Measurements from ENCODE around the gene SYT13. TPM values are rescaled to one million over a fixed set of nuclear protein-coding genes. Genes with fewer than 3 reads are reported as not detected.

SYT13 gene
- total and polyA plus RNA-seq, 2 donors (not counting 3 experiments of a cell fraction or from before 2014, with no cell fraction given) = not detected

DNA sequence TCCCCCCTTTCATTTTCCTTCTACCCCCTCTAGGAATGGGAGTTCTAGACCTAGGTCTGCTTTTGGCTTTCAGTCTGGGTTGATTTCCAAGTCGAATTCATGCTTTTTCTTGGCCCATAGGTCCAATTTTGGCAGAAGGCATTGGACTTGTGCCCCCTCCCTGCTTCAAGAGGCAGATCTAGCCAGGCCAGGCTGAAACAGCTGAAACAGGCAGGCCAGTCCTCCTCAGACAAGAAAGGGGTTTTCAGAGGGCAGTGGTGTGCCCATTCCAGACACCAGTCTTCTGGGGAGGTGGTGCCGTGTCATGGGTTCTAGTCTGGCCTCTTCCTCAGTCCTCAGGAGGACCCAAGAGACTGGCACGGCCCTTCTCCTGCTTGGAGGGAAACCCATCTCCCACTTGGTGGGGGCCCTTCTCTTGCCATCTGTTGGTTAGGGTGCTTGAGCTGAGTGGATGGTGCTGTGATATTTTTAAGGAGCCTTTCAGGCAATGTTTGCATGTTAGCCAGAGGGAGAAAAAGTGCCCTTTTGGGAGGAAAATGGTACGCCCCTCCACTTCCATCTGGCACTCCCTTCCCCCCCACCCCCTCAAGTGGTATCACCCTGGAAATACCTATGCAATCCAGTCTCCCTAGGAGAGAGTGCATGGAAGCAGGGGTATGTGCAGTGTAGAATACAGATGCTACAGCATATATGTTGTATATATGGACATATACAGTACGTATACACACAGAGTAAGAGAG, 53.6 kb downstream of the SYT13 start:
- Histone ChIP-seq H3K27me3 (ENCODE audit: control insufficient read depth in 2 of 2, insufficient read depth in 2 of 2, low read length in 2 of 2) (peaks cover 4 to 12% of the 10 kb centered on the region in 2 experiments), H3K9ac (replicated peaks; ENCODE audit: extremely low read depth, insufficient read depth, low read length) (no peak overlapping the region), H2AFZ (ENCODE audit: low read depth, low read length) (no peak overlapping the region), H3K4me1 (ENCODE audit: control insufficient read depth, extremely low read depth, insufficient read depth, low read length) (no peaks in the 10 kb centered on the region), H3K27ac (ENCODE audit: insufficient read depth, low read depth, low read length) (no peak overlapping the region), H3K36me3 (ENCODE audit: control insufficient read depth in 2 of 2, extremely low read depth in 1 of 2, insufficient read depth in 2 of 2, low read length in 2 of 2) (no peaks in the 10 kb centered on the region), H3K9me1 (replicated peaks; ENCODE audit: control insufficient read depth, extremely low read depth, insufficient read depth, low read length) (no peaks in the 10 kb centered on the region), H3K4me3 (replicated peaks in 1 of 3; ENCODE audit: insufficient read depth in 1 of 3, low read depth in 1 of 3, low read length in 3 of 3) (no peak overlapping the region), H3K9me3 (replicated peaks; ENCODE audit: control insufficient read depth, insufficient read depth, low read length) (no peaks in the 10 kb centered on the region), H3K79me2 (ENCODE audit: control insufficient read depth, insufficient read depth, low read length) (no peaks in the 10 kb centered on the region), H3K4me2 (ENCODE audit: insufficient read depth, low read length) (no peak overlapping the region), H4K20me1 (replicated peaks; ENCODE audit: control insufficient read depth, extremely low read depth, insufficient read depth, low read length) (no peaks in the 10 kb centered on the region)
- DNase-seq (ENCODE audit: low read depth, low spot score) (no peak), FAIRE-seq (no peak)
- POLR2A ChIA-PET = no interaction called here
- intact Hi-C loops (cut with micrococcal nuclease) (loop anchor here (2.0 kb wide), 1 partner anchor 122 kb away; no protein-coding TSS in a partner anchor), dilution Hi-C loops (cut with MboI; ENCODE audit: extremely low pct_ligation_motif_present, low sequenced_read_pairs) (no loop called here)
- BruUV-seq (replicated peaks) = no TSS peak
- TF ChIP-seq EZH2 (IDR thresholded peaks at IDR 0.05; ENCODE audit: borderline replicate concordance, low read depth, low read length, severe bottlenecking) (no peak), POLR2AphosphoS5 (IDR thresholded peaks at IDR 0.05; ENCODE audit: insufficient read depth, low read depth, low read length) (no peak), JUN (IDR thresholded peaks at IDR 0.05; ENCODE audit: borderline replicate concordance, insufficient read depth, insufficient read length, low read depth) (no peak), FOS (IDR thresholded peaks at IDR 0.05; ENCODE audit: borderline replicate concordance, insufficient read depth, low read length) (no peak), GATA2 (IDR thresholded peaks at IDR 0.05; ENCODE audit: insufficient read depth, insufficient read length, low read depth, low read length) (no peak)
- TF ChIP-seq, protein P1, sequence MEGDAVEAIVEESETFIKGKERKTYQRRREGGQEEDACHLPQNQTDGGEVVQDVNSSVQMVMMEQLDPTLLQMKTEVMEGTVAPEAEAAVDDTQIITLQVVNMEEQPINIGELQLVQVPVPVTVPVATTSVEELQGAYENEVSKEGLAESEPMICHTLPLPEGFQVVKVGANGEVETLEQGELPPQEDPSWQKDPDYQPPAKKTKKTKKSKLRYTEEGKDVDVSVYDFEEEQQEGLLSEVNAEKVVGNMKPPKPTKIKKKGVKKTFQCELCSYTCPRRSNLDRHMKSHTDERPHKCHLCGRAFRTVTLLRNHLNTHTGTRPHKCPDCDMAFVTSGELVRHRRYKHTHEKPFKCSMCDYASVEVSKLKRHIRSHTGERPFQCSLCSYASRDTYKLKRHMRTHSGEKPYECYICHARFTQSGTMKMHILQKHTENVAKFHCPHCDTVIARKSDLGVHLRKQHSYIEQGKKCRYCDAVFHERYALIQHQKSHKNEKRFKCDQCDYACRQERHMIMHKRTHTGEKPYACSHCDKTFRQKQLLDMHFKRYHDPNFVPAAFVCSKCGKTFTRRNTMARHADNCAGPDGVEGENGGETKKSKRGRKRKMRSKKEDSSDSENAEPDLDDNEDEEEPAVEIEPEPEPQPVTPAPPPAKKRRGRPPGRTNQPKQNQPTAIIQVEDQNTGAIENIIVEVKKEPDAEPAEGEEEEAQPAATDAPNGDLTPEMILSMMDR (IDR thresholded peaks at IDR 0.05; ENCODE audit: extremely low read depth in 1 of 2, insufficient read depth in 1 of 2, low read depth in 1 of 2, low read length in 2 of 2) = no peak
- TF ChIP-seq, protein P2, sequence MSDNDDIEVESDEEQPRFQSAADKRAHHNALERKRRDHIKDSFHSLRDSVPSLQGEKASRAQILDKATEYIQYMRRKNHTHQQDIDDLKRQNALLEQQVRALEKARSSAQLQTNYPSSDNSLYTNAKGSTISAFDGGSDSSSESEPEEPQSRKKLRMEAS (IDR thresholded peaks at IDR 0.05; ENCODE audit: insufficient read depth, insufficient read length) = no peak
- CTCF ChIA-PET = interaction anchor here (0.7 to 3.1 kb wide), 20 partner anchors 11 to 539 kb away, joined by 3 to 35 read pairs (median 3); no protein-coding TSS in a partner anchor
